ENCODE data around the gene GDF9.

Gene GDF9, protein sequence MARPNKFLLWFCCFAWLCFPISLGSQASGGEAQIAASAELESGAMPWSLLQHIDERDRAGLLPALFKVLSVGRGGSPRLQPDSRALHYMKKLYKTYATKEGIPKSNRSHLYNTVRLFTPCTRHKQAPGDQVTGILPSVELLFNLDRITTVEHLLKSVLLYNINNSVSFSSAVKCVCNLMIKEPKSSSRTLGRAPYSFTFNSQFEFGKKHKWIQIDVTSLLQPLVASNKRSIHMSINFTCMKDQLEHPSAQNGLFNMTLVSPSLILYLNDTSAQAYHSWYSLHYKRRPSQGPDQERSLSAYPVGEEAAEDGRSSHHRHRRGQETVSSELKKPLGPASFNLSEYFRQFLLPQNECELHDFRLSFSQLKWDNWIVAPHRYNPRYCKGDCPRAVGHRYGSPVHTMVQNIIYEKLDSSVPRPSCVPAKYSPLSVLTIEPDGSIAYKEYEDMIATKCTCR

DNA sequence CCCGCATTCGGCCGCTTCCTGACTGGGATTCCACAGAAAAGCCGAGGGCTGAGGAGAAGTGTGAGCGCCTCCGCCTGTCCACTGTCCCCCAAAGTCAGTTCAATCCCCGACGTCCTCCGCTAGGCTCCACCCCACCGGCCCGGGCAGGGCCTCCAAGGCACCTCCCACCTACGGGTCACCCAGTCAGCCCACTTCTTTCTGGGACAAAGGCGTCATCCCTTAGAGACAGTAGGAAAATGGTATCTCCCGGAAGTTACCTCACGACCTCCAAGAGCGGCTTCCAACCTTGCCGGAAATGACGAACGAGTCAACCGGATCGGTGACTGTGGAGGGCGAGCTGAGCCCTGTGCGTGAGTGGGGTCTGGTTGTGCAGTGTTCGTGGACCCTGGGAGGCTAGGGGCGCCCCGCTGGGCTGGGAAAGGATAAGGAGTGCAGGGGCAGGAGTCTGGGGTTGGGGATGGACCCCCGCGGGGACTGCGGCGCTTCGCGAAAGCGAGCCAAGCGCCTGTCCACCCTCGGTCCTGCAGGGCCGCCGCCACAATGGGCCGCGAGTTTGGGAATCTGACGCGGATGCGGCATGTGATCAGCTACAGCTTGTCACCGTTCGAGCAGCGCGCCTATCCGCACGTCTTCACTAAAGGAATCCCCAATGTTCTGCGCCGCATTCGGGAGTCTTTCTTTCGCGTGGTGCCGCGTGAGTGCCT is at the start of gene GDF9, which contains the start of gene UQCRQ:
TSS of gene GDF9 (minus strand) at position 128 of the 704 bp plus-strand sequence. CDS start 1,936 bp downstream, outside the sequence.
TSS of gene UQCRQ (plus strand) at position 301 of the 704 bp plus-strand sequence. CDS start at position 541, 240 bp downstream.
- TF ChIP-seq, protein P1, sequence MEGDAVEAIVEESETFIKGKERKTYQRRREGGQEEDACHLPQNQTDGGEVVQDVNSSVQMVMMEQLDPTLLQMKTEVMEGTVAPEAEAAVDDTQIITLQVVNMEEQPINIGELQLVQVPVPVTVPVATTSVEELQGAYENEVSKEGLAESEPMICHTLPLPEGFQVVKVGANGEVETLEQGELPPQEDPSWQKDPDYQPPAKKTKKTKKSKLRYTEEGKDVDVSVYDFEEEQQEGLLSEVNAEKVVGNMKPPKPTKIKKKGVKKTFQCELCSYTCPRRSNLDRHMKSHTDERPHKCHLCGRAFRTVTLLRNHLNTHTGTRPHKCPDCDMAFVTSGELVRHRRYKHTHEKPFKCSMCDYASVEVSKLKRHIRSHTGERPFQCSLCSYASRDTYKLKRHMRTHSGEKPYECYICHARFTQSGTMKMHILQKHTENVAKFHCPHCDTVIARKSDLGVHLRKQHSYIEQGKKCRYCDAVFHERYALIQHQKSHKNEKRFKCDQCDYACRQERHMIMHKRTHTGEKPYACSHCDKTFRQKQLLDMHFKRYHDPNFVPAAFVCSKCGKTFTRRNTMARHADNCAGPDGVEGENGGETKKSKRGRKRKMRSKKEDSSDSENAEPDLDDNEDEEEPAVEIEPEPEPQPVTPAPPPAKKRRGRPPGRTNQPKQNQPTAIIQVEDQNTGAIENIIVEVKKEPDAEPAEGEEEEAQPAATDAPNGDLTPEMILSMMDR (IDR thresholded peaks at IDR 0.05; ENCODE audit: borderline replicate concordance, control extremely low read depth, extremely low read depth, insufficient read depth, missing control alignments) = peak; percentile 19
- in situ Hi-C loops (cut with MboI; ENCODE audit: low sequenced_read_pairs, unreplicated experiment) = no loop called here
- peak; percentile 98 for DNase-seq (ENCODE audit: low spot score)

DNA sequence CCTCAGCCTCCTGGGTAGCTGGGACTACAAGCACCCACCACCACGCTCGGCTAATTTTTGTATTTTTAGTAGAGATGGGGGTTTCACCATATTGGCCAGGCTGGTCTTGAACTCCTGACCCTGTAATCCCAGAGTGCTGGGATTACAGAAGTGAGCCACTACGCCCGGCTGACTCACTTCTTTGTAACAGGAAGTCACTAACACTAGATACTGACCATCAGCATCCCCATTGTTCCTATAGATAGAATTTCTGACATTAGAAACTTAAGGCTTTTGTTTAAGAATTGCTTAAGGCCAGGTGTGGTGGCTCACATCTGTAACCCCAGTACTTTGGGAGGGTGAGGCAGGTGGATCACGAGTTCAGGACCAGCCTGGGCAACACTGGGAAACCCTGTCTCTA is 49.4 kb upstream of the GDF9 start:
- TF ChIP-seq, protein P1 (IDR thresholded peaks at IDR 0.05; ENCODE audit: borderline replicate concordance, control extremely low read depth, extremely low read depth, insufficient read depth, missing control alignments) = no peak
- no peak for DNase-seq (ENCODE audit: low spot score)
- in situ Hi-C loops (cut with MboI; ENCODE audit: low sequenced_read_pairs, unreplicated experiment) = no loop called here

DNA sequence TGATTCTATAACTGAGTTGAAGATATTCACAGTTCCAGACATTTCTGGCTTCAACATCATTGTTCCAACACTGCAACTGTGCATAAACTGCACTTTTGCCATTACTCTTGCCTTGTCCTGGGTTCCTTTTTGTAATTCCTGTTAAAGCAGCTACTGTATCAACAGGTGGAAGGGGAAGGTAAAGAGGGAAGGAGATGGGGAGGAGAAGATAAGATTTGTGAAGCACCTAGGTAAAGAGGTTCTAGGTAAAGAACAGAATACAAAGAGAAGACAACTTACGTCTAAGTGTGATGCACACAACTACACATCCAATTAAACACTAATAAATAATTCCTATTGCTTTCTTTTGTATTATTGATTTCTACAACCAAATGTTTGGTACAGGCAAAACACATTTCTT is 43.4 kb upstream of the GDF9 start:
- in situ Hi-C loops (cut with MboI; ENCODE audit: low sequenced_read_pairs, unreplicated experiment) = no loop called here
- TF ChIP-seq, protein P1 (IDR thresholded peaks at IDR 0.05; ENCODE audit: borderline replicate concordance, control extremely low read depth, extremely low read depth, insufficient read depth, missing control alignments) = no peak
- DNase-seq (ENCODE audit: low spot score) = no peak

DNA sequence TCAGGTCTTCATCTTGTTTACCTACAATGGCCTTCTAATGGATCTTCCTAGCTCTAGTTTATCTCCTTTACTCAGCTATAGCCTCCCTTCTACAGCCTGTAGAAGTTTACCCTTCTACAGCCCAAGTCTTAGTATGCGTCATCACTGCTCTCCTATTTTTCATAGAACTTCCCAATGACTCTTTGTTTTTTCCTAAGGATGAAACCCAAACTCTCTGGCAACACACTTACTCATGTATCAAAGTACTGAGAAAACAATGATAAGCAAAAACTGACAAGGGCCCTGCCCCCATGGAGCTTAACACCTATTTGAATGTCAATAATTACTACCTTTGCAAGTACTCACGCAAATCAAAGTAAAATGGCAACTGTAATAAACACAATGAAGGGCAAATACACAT is 40.9 kb upstream of the GDF9 start:
- in situ Hi-C loops (cut with MboI; ENCODE audit: low sequenced_read_pairs, unreplicated experiment) = no loop called here
- TF ChIP-seq, protein P1 (IDR thresholded peaks at IDR 0.05; ENCODE audit: borderline replicate concordance, control extremely low read depth, extremely low read depth, insufficient read depth, missing control alignments) = no peak
- DNase-seq (ENCODE audit: low spot score) = no peak

DNA sequence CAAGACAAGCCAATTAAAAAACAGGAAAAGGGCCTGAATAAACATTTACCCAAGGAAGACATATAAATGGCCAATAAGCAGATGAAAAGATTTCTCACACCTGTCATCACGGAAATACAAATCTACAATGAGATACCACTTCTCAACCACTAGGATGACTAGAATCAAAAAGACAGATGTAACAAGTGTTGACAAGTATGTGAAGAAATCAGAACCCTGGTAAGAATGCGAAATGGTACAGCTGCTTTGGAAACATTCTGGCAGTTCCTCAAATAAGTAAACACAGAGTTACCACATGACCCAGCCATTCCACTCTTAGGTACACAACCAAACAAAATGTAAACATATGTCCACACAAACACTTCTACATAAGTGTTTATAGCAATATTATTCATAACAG is 39.7 kb upstream of the GDF9 start:
- in situ Hi-C loops (cut with MboI; ENCODE audit: low sequenced_read_pairs, unreplicated experiment) = no loop called here
- DNase-seq (ENCODE audit: low spot score) = no peak
- TF ChIP-seq, protein P1 (IDR thresholded peaks at IDR 0.05; ENCODE audit: borderline replicate concordance, control extremely low read depth, extremely low read depth, insufficient read depth, missing control alignments) = no peak

DNA sequence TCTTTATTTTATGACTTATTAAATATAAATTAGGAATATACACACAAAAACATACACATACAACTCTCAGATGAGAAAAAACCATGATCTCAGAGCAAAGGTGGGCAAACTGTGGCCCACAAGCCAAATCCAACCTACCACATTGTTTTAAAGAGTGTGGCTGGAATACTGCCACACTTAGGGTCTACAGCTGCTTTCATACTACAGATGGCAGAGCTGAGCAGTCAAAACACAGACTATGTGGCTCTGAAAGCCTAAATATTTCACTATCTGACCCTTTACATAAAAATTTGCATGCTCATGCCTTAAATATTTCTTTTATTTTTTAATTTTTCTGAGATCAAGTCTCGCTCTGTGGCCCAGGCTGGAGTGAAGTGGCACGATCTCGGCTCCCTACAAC is 35.5 kb upstream of the GDF9 start:
- TF ChIP-seq, protein P1 (IDR thresholded peaks at IDR 0.05; ENCODE audit: borderline replicate concordance, control extremely low read depth, extremely low read depth, insufficient read depth, missing control alignments) = no peak
- in situ Hi-C loops (cut with MboI; ENCODE audit: low sequenced_read_pairs, unreplicated experiment) = no loop called here
- DNase-seq (ENCODE audit: low spot score) = no peak
